HEK293T (cell line): Measurements from ENCODE around the gene MYRFL.

Experiments
- ARNT ChIP-seq: fragments of 450-650 bp; IDR thresholded peaks from 2 replicates; pipeline ENCODE4 v1.6.1; 2017; ENCODE audit warnings: mild to moderate bottlenecking
- BHLHE40 ChIP-seq: fragments of 450-650 bp; IDR thresholded peaks from 2 replicates; pipeline ENCODE4 v1.6.1; 2016; ENCODE audit warnings: mild to moderate bottlenecking, moderate library complexity, borderline replicate concordance
- CTBP1 ChIP-seq: fragments of 450-650 bp; IDR thresholded peaks from 2 replicates; pipeline ENCODE4 v1.6.1; 2016; ENCODE audit warnings: borderline replicate concordance
- ELF4 ChIP-seq: fragments of 450-650 bp; IDR thresholded peaks from 2 replicates; pipeline ENCODE4 v1.6.1; 2017; ENCODE audit warnings: antibody characterized with exemption
- FOXA1 ChIP-seq: fragments of 450-650 bp; IDR thresholded peaks from 2 replicates; pipeline ENCODE4 v1.6.1; 2016; ENCODE audit warnings: mild to moderate bottlenecking
- FOXM1 ChIP-seq: fragments of 450-650 bp; IDR thresholded peaks from 2 replicates; pipeline ENCODE4 v1.6.1; 2017; ENCODE audit warnings: mild to moderate bottlenecking, borderline replicate concordance
- HDGF ChIP-seq: fragments of 450-650 bp; IDR thresholded peaks from 2 replicates; pipeline ENCODE4 v1.6.1; 2017; ENCODE audit warnings: antibody characterized with exemption, borderline replicate concordance
- LEF1 ChIP-seq: fragments of 450-650 bp; IDR thresholded peaks from 2 replicates; pipeline ENCODE4 v1.6.1; 2017; ENCODE audit warnings: mild to moderate bottlenecking, borderline replicate concordance
- NFRKB ChIP-seq: fragments of 450-650 bp; IDR thresholded peaks from 2 replicates; pipeline ENCODE4 v1.6.1; 2016; ENCODE audit warnings: mild to moderate bottlenecking, moderate library complexity
- SP1 ChIP-seq: fragments of 450-650 bp; IDR thresholded peaks from 2 replicates; pipeline ENCODE4 v1.6.1; 2017
- SUZ12 ChIP-seq: fragments of 450-650 bp; IDR thresholded peaks from 2 replicates; pipeline ENCODE4 v1.6.1; 2016; ENCODE audit warnings: mild to moderate bottlenecking
- TARDBP ChIP-seq: fragments of 450-650 bp; IDR thresholded peaks from 2 replicates; pipeline ENCODE4 v1.6.1; 2016
- TF ChIP-seq, protein P1 (sequence below): fragments of 450-650 bp; IDR thresholded peaks from 2 replicates; pipeline ENCODE4 v1.6.1; 2016

DNA sequence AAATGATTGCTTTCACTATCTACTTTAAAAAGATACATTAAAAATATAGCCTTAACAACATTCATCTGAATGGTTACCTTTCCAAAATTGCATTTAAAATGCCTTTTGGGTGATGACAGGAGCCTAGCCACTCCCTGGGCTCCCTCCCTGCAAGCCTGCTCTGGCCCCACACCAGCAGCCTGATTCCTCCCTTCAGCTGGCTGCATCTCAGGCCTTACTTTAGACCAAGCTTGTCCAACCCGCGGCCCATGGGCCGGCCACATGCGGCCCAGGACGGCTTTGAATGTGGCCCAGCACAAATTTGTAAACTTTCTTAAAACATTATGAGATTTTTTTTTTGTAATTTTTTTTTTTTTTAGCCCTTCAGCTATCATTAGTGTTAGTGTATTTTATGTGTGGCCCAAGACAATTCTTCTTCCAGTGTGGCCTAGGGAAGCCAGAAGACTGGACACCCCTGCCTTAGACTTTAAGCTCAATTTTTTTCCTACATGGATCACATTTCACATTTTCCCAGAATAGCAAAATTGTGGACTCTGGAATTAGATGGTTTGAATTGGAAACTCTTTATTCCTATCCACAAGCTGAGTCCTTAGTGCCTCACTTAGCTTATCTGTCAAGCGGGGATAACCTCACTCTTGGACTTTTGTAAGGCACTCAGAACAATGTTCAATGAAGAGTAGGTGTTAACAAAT is 124.4 kb downstream of the MYRFL start:
- TF ChIP-seq NFRKB (no peak), HDGF (no peak), ELF4 (no peak), TARDBP (no peak), SUZ12 (no peak), SP1 (no peak), FOXA1 (no peak), BHLHE40 (no peak), CTBP1 (no peak), FOXM1 (no peak), LEF1 (no peak), ARNT (no peak)
- TF ChIP-seq, protein P1, sequence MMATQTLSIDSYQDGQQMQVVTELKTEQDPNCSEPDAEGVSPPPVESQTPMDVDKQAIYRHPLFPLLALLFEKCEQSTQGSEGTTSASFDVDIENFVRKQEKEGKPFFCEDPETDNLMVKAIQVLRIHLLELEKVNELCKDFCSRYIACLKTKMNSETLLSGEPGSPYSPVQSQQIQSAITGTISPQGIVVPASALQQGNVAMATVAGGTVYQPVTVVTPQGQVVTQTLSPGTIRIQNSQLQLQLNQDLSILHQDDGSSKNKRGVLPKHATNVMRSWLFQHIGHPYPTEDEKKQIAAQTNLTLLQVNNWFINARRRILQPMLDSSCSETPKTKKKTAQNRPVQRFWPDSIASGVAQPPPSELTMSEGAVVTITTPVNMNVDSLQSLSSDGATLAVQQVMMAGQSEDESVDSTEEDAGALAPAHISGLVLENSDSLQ: no peak
